Spleen (tissue), 7 donors: ENCODE results near the gene XG.

Experiments used
- CTCF ChIP-seq, 11 experiments: fragments of 200-600 bp in 7 of 11; fragments of 450-650 bp in 4 of 11; sonication (generic) in 4 of 11; IDR thresholded peaks in 8 of 11; conservative IDR thresholded peaks in 3 of 11; 1 replicate in 7 of 11; 2 replicates in 4 of 11; pipeline versions ENCODE4 v1.4.0 to v1.8.0; 2016 to 2021; ENCODE audit warnings: antibody characterized with exemption in 11 of 11, inconsistent platforms in 4 of 11, mild to moderate bottlenecking in 1 of 11
- POLR2A ChIP-seq, 3 donors: fragments of 450-650 bp; IDR thresholded peaks; one replicate each; pipeline ENCODE4 v1.5.1; 2017; ENCODE audit warnings: antibody characterized with exemption in 3 of 3, mild to moderate bottlenecking in 1 of 3
- POLR2AphosphoS5 ChIP-seq, 3 donors: sonication (generic); formaldehyde crosslinking; IDR thresholded peaks; one replicate each; pipeline ENCODE4 v1.5.1; 2017; ENCODE audit warnings: antibody characterized with exemption in 3 of 3
- donor health status: DM: no; HTN: no; CAD: no; lungs with moderate emphysema.
- donor health status: DM: no; HTN: no; CAD: no.
- donor health status: DM: no; HTN: no; CAD: no.

- TF ChIP-seq CTCF (IDR thresholded peaks at IDR 0.05 in 8 of 11, conservative IDR thresholded peaks at IDR 0.05 in 3 of 11) = no peak
- no peak for TF ChIP-seq POLR2A (IDR thresholded peaks at IDR 0.05)
- no peak for TF ChIP-seq POLR2AphosphoS5 (IDR thresholded peaks at IDR 0.05)
Observed at GRCh38 chrX:2862404-2862803, 110.6 kb downstream of the XG start.
